VCaP (cell line): ENCODE data around the gene SNX21.
"Not testable (repeated sequence)": the region's sequence is repeated elsewhere in the genome, so short reads cannot be mapped to it uniquely, and the experiment has no call there.

ENCODE experiments used
- H3K27ac ChIP-seq: fragments of 450-650 bp; 2 replicates; pipeline ENCODE4 v1.5.1; 2017
- CTCF ChIP-seq: fragments of 450-650 bp; conservative IDR thresholded peaks from 2 replicates; pipeline ENCODE4 v1.5.1; 2017; ENCODE audit warnings: mild to moderate bottlenecking, moderate library complexity

SNX21 gene

GRCh38 chr20:45827030-45827652, 6.5 kb upstream of the SNX21 start, which contains the start of gene TNNC2:
TNNC2 (minus strand) TSS chr20:45827312; CDS start chr20:45827248, 64 bp downstream.
- H3K27ac ChIP-seq: no peak within 1 kb of the TSS
- no peak for TF ChIP-seq CTCF

- H3K27ac ChIP-seq: no peak overlapping the region
- no peak for TF ChIP-seq CTCF
Measured at GRCh38 chr20:45827712-45828111, 5.9 kb upstream of the SNX21 start.

DNA sequence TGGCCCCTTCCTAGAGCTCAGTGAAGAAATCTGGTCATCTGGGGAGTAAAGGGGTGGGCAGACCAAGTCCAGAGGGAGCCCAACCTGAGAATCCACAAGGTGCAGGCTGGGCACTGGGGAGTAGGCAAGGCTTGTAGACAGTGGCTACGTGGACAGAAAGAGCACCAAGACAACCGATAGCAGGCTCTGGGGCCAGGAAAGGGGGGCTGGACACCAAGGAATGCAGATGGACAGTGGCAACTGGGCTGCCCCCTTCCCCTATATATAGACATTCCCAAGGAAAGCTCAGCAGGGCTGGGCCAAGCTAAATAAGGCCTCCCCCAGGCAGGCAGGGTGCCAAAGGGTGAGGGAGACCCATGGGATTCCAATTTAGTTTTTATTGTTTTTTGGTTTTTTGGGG, 5.0 kb upstream of the SNX21 start:
- no peak for TF ChIP-seq CTCF
- H3K27ac ChIP-seq: no peak overlapping the region

- not testable (repeated sequence) for H3K27ac ChIP-seq
Measured at GRCh38 chr20:45829673-45830106, 3.9 kb upstream of the SNX21 start.

DNA sequence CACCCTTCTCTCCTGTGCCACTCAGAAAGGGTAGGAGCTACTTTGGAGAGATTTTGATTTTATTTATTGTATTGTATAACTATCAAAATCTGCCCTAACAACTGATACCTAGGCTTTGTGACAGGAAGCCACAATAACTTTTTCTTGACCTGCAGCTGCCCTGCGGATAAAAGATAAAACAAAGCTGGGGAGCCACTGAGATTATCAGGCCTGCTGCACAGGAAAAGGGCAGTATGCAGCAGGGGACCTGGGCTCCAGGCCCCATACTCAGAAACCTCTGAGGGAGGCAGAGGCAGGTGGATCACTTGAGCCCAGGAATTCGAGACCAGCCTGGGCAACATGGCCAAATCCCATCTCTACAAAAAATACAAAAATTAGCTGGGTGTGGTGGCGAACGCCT, 980 bp upstream of the SNX21 start:
- no peak for TF ChIP-seq CTCF
- H3K27ac ChIP-seq: peak overlapping the region; percentile 83

- no peak for TF ChIP-seq CTCF
- H3K27ac ChIP-seq: peak overlapping the region; percentile 83
Measured at GRCh38 chr20:45833883-45834796, 541 bp downstream of the SNX21 start.

DNA sequence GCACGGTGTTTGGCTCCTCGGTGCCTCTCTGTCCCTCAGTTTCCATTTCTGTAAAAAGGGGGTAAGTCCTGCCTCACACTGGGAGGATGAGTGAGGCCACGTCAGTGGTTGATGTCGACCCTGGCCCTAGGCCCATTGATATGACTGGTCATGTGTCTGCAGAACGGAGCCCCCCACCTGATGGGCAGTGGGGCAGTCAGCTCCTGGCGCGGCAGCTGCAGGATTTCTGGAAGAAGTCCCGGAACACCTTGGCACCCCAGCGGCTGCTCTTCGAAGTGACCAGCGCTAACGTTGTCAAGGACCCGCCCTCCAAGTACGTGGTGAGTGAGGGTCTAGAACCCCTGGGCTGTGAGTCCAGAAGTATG, 1.2 kb downstream of the SNX21 start:
- peak overlapping the region; percentile 83; the same call in 1 of the 2 replicates for H3K27ac ChIP-seq

More for the DNA sequence above, 1.2 kb downstream of the SNX21 start:
- no peak for TF ChIP-seq CTCF
